H1 (cell line): ENCODE results near the gene NMT1. TPM values are rescaled to one million over a fixed set of nuclear protein-coding genes. Genes with fewer than 3 reads are reported as not detected.

ENCODE experiments used
- CHD1 ChIP-seq: IDR thresholded peaks from 2 replicates; pipeline ENCODE4 v1.6.1; 2012; ENCODE audit warnings: low read depth, low read length, improper control_type of control experiment
- EGR1 ChIP-seq: IDR thresholded peaks from 2 replicates; pipeline ENCODE4 v1.6.1; 2011; ENCODE audit warnings: low read depth, low read length, borderline replicate concordance
- EZH2 ChIP-seq: fragments of 200-600 bp; sonication (generic); IDR thresholded peaks from 2 replicates; pipeline ENCODE4 v1.7.1; 2012; ENCODE audit warnings: low read depth, mild to moderate bottlenecking, moderate library complexity, low read length, inconsistent platforms; ENCODE audit not compliant: severe bottlenecking
- FOSL1 ChIP-seq: IDR thresholded peaks from 2 replicates; pipeline ENCODE4 v1.6.1; 2011; ENCODE audit warnings: mild to moderate bottlenecking, low read depth, low read length, moderate library complexity; ENCODE audit not compliant: insufficient read depth
- HDAC6 ChIP-seq: IDR thresholded peaks from one replicate; pipeline ENCODE4 v1.7.1; 2012; ENCODE audit warnings: low read depth, mild to moderate bottlenecking, inconsistent platforms, low read length, moderate library complexity
- POLR2AphosphoS5 ChIP-seq: IDR thresholded peaks from 2 replicates; pipeline ENCODE4 v1.6.1; 2011; ENCODE audit warnings: low read depth, low read length
- RBBP5 ChIP-seq: IDR thresholded peaks from 2 replicates; pipeline ENCODE4 v1.7.1; 2012; ENCODE audit warnings: low read depth, mild to moderate bottlenecking, inconsistent platforms, low read length, moderate library complexity, borderline replicate concordance
- SP1 ChIP-seq: IDR thresholded peaks from 2 replicates; pipeline ENCODE4 v1.6.1; 2011; ENCODE audit warnings: low read depth, low read length
- SRF ChIP-seq: IDR thresholded peaks from 2 replicates; pipeline ENCODE4 v1.6.1; 2011; ENCODE audit warnings: mild to moderate bottlenecking, low read depth, low read length, moderate library complexity
- TCF12 ChIP-seq: IDR thresholded peaks from 2 replicates; pipeline ENCODE4 v1.6.1; 2011; ENCODE audit warnings: low read depth, mild to moderate bottlenecking, low read length
- polyA plus RNA-seq, 7 experiments: library from polyadenylated mRNA; depleted of rRNA in 3 of 7; stranded (reverse) in 5 of 7; unstranded in 2 of 7; fragments of >200 nt in 5 of 7; fragments of 200-250 nt in 2 of 7; gene quantifications; 1 replicate in 5 of 7; 2 replicates in 1 of 7; 4 replicates in 1 of 7; pipeline versions ENCODE4 v1.2.1 to v1.2.3, GENCODE V29; 2011 to 2013; ENCODE audit warnings: missing spikeins in 2 of 7, mixed read lengths in 2 of 7
- total RNA-seq: library from RNA; stranded (reverse); fragmentation: NEBNext Ultra II Directional; extraction: Animal tissue kit (Norgen Biotek cat#: 25700); gene quantifications from 2 replicates; pipeline ENCODE4 v1.2.1, GENCODE V29; 2021

NMT1 gene
- total and polyA plus RNA-seq, 2 of the 8 experiments (the other 6 are each of a cell fraction or from before 2014, with no cell fraction given) = 42.9 to 149 TPM

DNA sequence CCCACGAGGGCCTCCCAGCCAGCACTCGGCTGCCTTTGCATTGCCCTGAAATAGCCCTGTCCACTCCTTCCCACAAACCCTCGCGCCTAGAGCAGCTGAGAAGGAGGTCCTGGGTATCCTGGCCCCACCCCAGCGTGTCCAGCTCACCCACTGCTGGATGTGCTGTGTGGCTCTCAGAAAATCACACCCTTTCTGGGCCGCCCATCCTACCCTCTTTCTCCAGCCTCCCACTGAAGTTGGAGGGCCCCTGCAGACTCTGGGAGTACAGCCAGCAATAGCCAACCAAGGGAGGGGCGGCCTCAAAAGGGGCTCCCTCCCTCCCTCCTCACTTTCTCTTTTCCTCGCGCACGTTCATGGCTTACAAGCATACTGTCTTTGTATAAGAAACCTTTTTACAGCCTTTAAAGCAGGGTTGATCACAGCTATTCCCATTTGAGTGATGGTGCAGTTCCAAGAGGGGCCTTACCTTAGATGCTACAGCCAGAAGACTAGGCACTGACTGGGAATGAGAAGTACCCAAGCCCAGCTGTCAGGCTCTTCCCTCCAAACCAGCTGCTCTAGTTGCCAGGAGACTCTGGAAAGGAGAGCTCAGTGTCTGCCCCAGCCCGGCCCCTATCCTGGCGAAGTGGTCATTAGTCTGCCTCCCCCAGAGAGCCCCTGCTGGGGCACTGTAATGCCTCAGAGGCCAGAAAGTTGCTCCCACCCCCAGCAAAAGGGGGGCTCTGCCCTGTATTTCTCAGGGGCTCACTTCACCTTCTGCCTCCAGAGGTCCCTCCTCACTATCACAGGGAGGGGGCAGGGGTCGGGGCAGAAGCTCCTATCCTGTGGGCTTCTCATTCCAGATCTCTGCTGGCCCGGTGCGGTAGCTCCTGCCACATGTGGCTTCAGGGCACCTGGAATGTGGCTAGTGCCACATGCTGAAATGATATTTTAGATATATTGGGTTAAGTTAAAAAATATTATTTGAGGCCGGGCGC lies 47.8 kb upstream of the NMT1 start (continued):
- no peak for TF ChIP-seq POLR2AphosphoS5
- no peak for TF ChIP-seq TCF12
- TF ChIP-seq CHD1 = no peak
- no peak for TF ChIP-seq RBBP5
- TF ChIP-seq EGR1 = no peak
- TF ChIP-seq SRF = no peak
- TF ChIP-seq HDAC6 = no peak
- no peak for TF ChIP-seq FOSL1
- TF ChIP-seq SP1 = no peak
- TF ChIP-seq EZH2 = no peak
- TF ChIP-seq, all 59 proteins: peak for 0
